Pancreas (tissue), 10 donors: ENCODE data around the gene LGALS4. TPM values are rescaled to one million over a fixed set of nuclear protein-coding genes. Genes with fewer than 3 reads are reported as not detected.
A peak's percentile ranks its signal among the peaks of the same experiment; 100 is the strongest.
"Not testable (repeated sequence)": the region's sequence is repeated elsewhere in the genome, so short reads cannot be mapped to it uniquely, and the experiment has no call there.

Experiments used
- ATAC-seq, 4 donors: fragments of 200-7000 bp; cut with Tn5 transposase; one replicate each; pipeline versions ENCODE4 v1.8.0 to v1.9.1; 2020; ENCODE audit warnings: mild to moderate bottlenecking in 4 of 4, moderate library complexity in 4 of 4
- DNase-seq, 6 donors: peaks; one replicate each; pipeline ENCODE4 v3.0.0-alpha.2; 2020
- FAIRE-seq: peaks from 2 replicates; lab custom pipeline; 2012; peaks lifted over from hg19 to GRCh38; lab: Jason Lieb, UNC
- H3K27ac ChIP-seq, 4 donors: fragments of 200-600 bp; sonication (generic); 1 replicate in 3 of 4; 2 replicates in 1 of 4; pipeline versions ENCODE4 v1.5.0 to v1.8.0; 2020
- H3K27me3 ChIP-seq, 4 donors: fragments of 200-600 bp; one replicate each; pipeline ENCODE4 v1.8.0; 2021
- H3K36me3 ChIP-seq, 3 donors: fragments of 200-600 bp; sonication (generic) in 1 of 3; one replicate each; pipeline versions ENCODE4 v1.5.0 to v1.8.0; 2020 to 2021
- H3K4me1 ChIP-seq, 3 donors: fragments of 200-600 bp; one replicate each; pipeline ENCODE4 v1.8.0; 2021
- H3K4me3 ChIP-seq, 4 donors: fragments of 200-600 bp; sonication (generic) in 2 of 4; one replicate each; pipeline versions ENCODE4 v1.5.0 to v1.8.0; 2020 to 2021
- H3K9me3 ChIP-seq, 4 donors: fragments of 200-600 bp; one replicate each; pipeline ENCODE4 v1.8.0; 2021
- CTCF ChIP-seq, 4 donors: fragments of 200-600 bp; sonication (generic) in 3 of 4; IDR thresholded peaks; one replicate each; pipeline versions ENCODE4 v1.5.0 to v1.8.0; 2021; ENCODE audit warnings: antibody characterized with exemption in 4 of 4
- WGBS, 2 donors: extraction: QIAGEN DNeasy Blood & Tissue Kit; methylation state at CpG; one replicate each; pipeline ENCODE4 v1.1.7; 2013; 5-methylcytosine and 5-hydroxymethylcytosine counted together
- intact Hi-C, 3 donors: fragments of 100-400 bp; cut with DNase I; formaldehyde crosslinking; loops; one replicate each; pipeline versions ENCODE4 v1.11.1 to v1.14.2; 2022
- polyA plus RNA-seq, 2 donors: library from polyadenylated mRNA; stranded (reverse); fragments of 200-250 nt; gene quantifications; one replicate each; pipeline ENCODE4 v1.2.3, GENCODE V29; 2013
- total RNA-seq, 6 donors: library from RNA; stranded (reverse); fragmentation: NEBNext Ultra II Directional in 4 of 6; extraction: Animal tissue kit (Norgen Biotek cat#: 25700) in 4 of 6; gene quantifications; one replicate each; pipeline versions ENCODE4 v1.2.1 to v1.2.4, GENCODE V29; 2021 to 2023
- donor health status: healthy with polysubstance abuse.
- donor health status: DM: no; HTN: no; CAD: no; lungs with moderate emphysema.
- donor health status: DM: no; HTN: no; CAD: no.
- donor health status: control.
- donor health status: control.
- donor health status: Bipolar disorder and iron deficiency.
- donor health status: DM: yes; HTN: yes; CAD: no.
- donor health status: DM: no; HTN: no; CAD: no.
- donor health status: DM: no; HTN: no; CAD: no.
- donor health status: DM: yes; HTN: yes; CAD: no.

LGALS4 gene
- total and polyA plus RNA-seq, 8 donors, result 14.2 to 135 (median 73.8) TPM

- intact Hi-C loops, result loop anchor here in 1 of 3 donors (2.0 kb wide), 1 partner anchor 18 kb away; no protein-coding TSS in a partner anchor
- WGBS, 2 donors, result 80 to 83% methylated on average over 8 of the region's 8 CpGs
- Histone ChIP-seq H3K4me1 (no peaks in the 10 kb centered on the region), H3K36me3 (no peaks in the 10 kb centered on the region), H3K27me3 (no peaks in the 10 kb centered on the region), H3K9me3 (no peaks in the 10 kb centered on the region), H3K27ac (no peak overlapping the region), H3K4me3 (no peak overlapping the region)
- TF ChIP-seq CTCF (IDR thresholded peaks at IDR 0.05), result no peak
- ATAC-seq (no peak), DNase-seq (no peak), FAIRE-seq (no peak)
Measured at GRCh38 chr19:38793177-38793576, 19.6 kb downstream of the LGALS4 start.

GRCh38 chr19:38792250-38793111, 20.3 kb downstream of the LGALS4 start:
- DNase-seq (peak in 1 of 6 donors; percentile 46), FAIRE-seq (no peak), ATAC-seq (peak in 3 of 4 donors; percentile 15 to 38 (median 19))
- H3K9me3 ChIP-seq, result no peaks in the 10 kb centered on the region
- no peak overlapping the region for H3K27ac ChIP-seq
- no peaks in the 10 kb centered on the region for H3K36me3 ChIP-seq
- H3K27me3 ChIP-seq, result no peaks in the 10 kb centered on the region
- no peaks in the 10 kb centered on the region for H3K4me1 ChIP-seq
- no peak for TF ChIP-seq CTCF (IDR thresholded peaks at IDR 0.05)
- 46 to 50% methylated on average over 58 to 65 of the region's 71 CpGs for WGBS, 2 donors
- H3K4me3 ChIP-seq, result peak overlapping the region in 1 of 4 donors; percentile 25
- intact Hi-C loops, result loop anchor here in 1 of 3 donors (2.0 kb wide), 1 partner anchor 18 kb away; no protein-coding TSS in a partner anchor

- H3K36me3 ChIP-seq, H3K4me1 ChIP-seq, H3K27ac ChIP-seq, H3K9me3 ChIP-seq, H3K27me3 ChIP-seq, DNase-seq, H3K4me3 ChIP-seq: not testable (repeated sequence)
- peak; percentile 95 to 98 (median 96) for ATAC-seq
- no CpG with 5 or more reads among the region's 40 CpGs for WGBS, 2 donors
- intact Hi-C loops, result loop anchor here in 1 of 3 donors (2.0 kb wide), 1 partner anchor 17 kb away; no protein-coding TSS in a partner anchor
- peak; percentile 45 for FAIRE-seq
Measured at GRCh38 chr19:38791451-38792064, 21.2 kb downstream of the LGALS4 start.

GRCh38 chr19:38790507-38791403, 22.0 kb downstream of the LGALS4 start:
- H3K4me1 ChIP-seq, FAIRE-seq, H3K36me3 ChIP-seq, intact Hi-C loops, DNase-seq, H3K9me3 ChIP-seq, H3K27me3 ChIP-seq, H3K27ac ChIP-seq, H3K4me3 ChIP-seq: not testable (repeated sequence)
- ATAC-seq, result peak in 2 of 4 donors; percentile 2 to 8
- WGBS, 2 donors, result 74 to 75% methylated on average over 10 to 18 of the region's 49 CpGs

GRCh38 chr19:38788478-38789243, 24.1 kb downstream of the LGALS4 start, which contains the start of gene LGALS7B:
Gene LGALS7B (plus strand): TSS chr19:38789200. CDS start chr19:38789227, 27 bp downstream.
- FAIRE-seq (no peak), DNase-seq (no peak), ATAC-seq (no peak)
- Histone ChIP-seq H3K4me3 (no peak within 1 kb of the TSS), H3K4me1 (peaks cover 0 to 4% (median 0%) of the 10 kb centered on the region in 3 donors), H3K36me3 (no peaks in the 10 kb centered on the region), H3K9me3 (no peaks in the 10 kb centered on the region), H3K27me3 (no peaks in the 10 kb centered on the region), H3K27ac (no peak within 1 kb of the TSS)
- WGBS, 2 donors, result 84% methylated on average over 12 to 14 of the region's 17 CpGs
- TF ChIP-seq CTCF (IDR thresholded peaks at IDR 0.05), result no peak
- intact Hi-C loops, result no loop called here
